Lower lobe of right lung (tissue), 2 donors: ENCODE data around the gene KCNT1. TPM values are rescaled to one million over a fixed set of nuclear protein-coding genes. Genes with fewer than 3 reads are reported as not detected.

Source experiments
- ATAC-seq, 2 donors: fragments of 200-7000 bp; cut with Tn5 transposase; one replicate each; pipeline ENCODE4 v1.9.1; 2020 to 2022; ENCODE audit warnings: mild to moderate bottlenecking in 2 of 2, moderate library complexity in 2 of 2
- DNase-seq: peaks from one replicate; pipeline ENCODE4 v3.0.0-alpha.2; 2020
- H3K27ac ChIP-seq: fragments of 200-600 bp; one replicate; pipeline ENCODE4 v1.8.0; 2022
- H3K27me3 ChIP-seq: fragments of 200-600 bp; one replicate; pipeline ENCODE4 v1.8.0; 2022; ENCODE audit warnings: low read depth
- H3K36me3 ChIP-seq: fragments of 200-600 bp; one replicate; pipeline ENCODE4 v1.8.0; 2022; ENCODE audit warnings: mild to moderate bottlenecking
- H3K4me1 ChIP-seq: fragments of 200-600 bp; one replicate; pipeline ENCODE4 v1.8.0; 2022
- H3K4me3 ChIP-seq: fragments of 200-600 bp; one replicate; pipeline ENCODE4 v1.8.0; 2022; ENCODE audit warnings: mild to moderate bottlenecking
- H3K9me3 ChIP-seq: fragments of 200-600 bp; one replicate; pipeline ENCODE4 v1.8.0; 2022
- intact Hi-C: fragments of 100-400 bp; cut with DNase I; formaldehyde crosslinking; loops from one replicate; pipeline ENCODE4 v1.11.0; 2022
- total RNA-seq: library from RNA; stranded (reverse); fragmentation: NEBNext Ultra II Directional; extraction: Animal tissue kit (Norgen Biotek cat#: 25700); gene quantifications from one replicate; pipeline ENCODE4 v1.2.1, GENCODE V29; 2021
- TF ChIP-seq, protein P1 (sequence below): fragments of 200-600 bp; IDR thresholded peaks from one replicate; pipeline ENCODE4 v1.8.0; 2022; ENCODE audit warnings: antibody characterized with exemption, mild to moderate bottlenecking
- donor health status: DM: no; HTN: yes; CAD: no; lungs with severe emphysema.

KCNT1 gene
- total RNA-seq, 1 donor from 2014 or later = 0.35 TPM

DNA sequence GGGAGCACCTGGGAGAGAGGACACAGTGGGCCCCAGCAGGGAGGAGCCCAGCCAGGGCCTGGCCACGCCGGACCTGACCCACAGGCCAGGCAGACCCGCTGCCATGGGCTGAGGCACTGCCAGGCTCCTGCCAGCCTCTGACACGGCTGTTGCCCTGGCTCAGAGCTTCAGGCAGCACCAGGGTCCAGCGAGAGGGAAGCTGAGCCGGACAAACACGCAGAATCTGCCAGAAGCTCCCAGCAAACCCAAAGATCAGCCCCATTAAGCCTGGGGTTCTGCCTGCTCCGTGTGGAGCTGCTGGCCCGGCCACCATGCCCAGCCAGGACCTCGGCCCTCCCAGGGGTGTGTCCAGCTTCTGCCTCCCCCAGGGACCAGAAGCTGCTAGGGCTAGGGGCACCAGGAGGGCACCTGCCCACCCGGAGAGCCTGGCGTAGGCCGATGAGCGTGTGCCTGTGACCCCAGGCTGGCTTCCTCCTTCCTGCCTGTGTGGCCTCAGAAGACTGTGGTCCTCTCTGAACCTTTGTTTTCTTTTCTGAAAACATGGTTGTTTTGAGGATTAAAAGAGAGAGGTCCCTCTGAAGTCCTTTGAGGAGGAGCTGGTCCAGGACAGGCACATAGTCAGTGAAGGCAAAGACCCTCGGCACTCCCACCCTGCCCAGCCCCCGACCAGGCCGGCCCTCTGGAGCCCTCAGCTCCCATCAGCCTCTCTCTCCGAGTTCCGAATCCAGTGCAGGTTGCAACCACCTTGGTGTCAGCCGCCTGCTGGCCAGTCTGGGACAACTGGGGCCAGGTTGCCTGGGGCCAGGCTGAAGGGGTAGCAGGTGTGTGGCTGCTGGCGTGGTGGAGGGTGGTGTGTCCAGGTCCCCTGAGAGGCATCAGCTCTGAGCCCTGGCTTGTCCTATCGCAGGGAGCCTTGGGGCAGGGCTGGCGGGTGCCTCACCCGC, 39.6 kb downstream of the KCNT1 start:
- DNase-seq = no peak
- ATAC-seq = peak in 1 of 2 donors; percentile 5

DNA sequence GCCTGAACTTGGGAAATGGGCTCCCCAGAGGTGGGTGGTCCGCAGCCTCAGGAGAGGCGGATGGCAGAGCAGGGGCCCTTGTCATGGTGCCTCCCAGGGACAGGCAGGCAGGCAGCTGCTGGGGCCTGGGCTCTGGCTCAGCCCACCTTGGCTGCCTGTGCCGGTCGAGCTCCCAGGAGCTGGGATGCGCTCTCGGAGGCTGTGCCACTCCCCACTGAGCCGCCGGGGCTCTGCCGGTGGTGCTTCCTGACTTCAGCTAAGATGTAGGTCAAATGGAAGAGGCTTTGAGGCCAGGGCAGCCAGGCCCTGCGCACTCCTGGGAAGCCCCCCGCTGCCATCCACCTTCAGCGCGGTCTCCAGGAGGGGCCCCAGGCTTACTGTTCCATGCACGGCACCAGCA, 41.0 kb downstream of the KCNT1 start:
- ATAC-seq = no peak
- Histone ChIP-seq H3K36me3 (no peaks in the 10 kb centered on the region), H3K4me3 (no peak overlapping the region), H3K4me1 (no peaks in the 10 kb centered on the region), H3K27me3 (peaks cover 43% of the 10 kb centered on the region), H3K27ac (no peak overlapping the region), H3K9me3 (no peaks in the 10 kb centered on the region)
- intact Hi-C loops = no loop called here
- TF ChIP-seq, protein P1, sequence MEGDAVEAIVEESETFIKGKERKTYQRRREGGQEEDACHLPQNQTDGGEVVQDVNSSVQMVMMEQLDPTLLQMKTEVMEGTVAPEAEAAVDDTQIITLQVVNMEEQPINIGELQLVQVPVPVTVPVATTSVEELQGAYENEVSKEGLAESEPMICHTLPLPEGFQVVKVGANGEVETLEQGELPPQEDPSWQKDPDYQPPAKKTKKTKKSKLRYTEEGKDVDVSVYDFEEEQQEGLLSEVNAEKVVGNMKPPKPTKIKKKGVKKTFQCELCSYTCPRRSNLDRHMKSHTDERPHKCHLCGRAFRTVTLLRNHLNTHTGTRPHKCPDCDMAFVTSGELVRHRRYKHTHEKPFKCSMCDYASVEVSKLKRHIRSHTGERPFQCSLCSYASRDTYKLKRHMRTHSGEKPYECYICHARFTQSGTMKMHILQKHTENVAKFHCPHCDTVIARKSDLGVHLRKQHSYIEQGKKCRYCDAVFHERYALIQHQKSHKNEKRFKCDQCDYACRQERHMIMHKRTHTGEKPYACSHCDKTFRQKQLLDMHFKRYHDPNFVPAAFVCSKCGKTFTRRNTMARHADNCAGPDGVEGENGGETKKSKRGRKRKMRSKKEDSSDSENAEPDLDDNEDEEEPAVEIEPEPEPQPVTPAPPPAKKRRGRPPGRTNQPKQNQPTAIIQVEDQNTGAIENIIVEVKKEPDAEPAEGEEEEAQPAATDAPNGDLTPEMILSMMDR = no peak
- DNase-seq = no peak

More for the DNA sequence above, 39.6 kb downstream of the KCNT1 start:
- intact Hi-C loops = no loop called here
- no peak overlapping the region for H3K27ac ChIP-seq
- no peak overlapping the region for H3K4me3 ChIP-seq
- no peaks in the 10 kb centered on the region for H3K9me3 ChIP-seq
- TF ChIP-seq, protein P1 = no peak
- peaks cover 47% of the 10 kb centered on the region for H3K27me3 ChIP-seq
- no peaks in the 10 kb centered on the region for H3K4me1 ChIP-seq
- H3K36me3 ChIP-seq = no peaks in the 10 kb centered on the region

DNA sequence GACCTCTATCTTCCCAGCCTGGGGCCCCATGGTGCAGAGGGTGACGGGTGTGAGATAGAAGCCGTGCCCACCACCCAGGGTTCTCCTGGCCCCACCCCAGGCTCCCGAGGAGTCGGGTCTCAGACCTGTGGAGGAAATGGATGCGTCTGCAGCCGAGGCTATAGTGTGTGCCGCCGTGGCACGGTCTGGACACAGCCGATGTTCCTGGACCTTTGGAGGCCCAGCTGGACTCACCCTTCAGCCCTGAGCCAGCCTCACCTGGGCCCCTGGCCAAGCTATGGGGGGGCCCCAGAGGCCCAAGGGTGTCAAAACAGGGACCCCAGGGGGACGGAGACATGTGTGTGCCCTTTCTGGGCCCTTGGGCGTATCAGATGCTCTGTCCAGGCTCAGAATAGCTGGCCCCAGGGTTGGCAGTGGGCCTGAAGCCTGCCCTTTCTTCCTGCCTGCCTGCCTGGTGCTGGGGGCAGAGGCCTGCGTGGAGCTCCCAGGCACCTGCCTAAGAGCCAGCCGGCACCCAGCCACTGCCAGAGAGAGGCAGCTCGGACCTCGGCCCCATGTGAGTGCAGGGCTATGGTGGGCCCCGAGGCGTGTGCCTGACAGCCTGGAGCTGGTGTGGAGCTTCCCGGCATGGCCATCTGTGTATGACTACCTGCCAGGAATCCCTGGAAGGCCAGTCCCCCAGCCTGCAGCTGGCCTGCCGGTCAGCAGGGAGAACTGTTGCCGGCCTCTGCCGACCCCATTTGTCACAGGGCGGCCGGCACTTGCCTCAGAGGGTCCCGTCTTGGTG, 41.8 kb downstream of the KCNT1 start:
- Histone ChIP-seq H3K27ac (no peak overlapping the region), H3K36me3 (no peaks in the 10 kb centered on the region), H3K27me3 (peaks cover 35% of the 10 kb centered on the region), H3K9me3 (no peaks in the 10 kb centered on the region), H3K4me3 (no peak overlapping the region), H3K4me1 (no peaks in the 10 kb centered on the region)
- intact Hi-C loops = no loop called here
- DNase-seq (no peak), ATAC-seq (no peak)
- TF ChIP-seq, protein P1 = no peak

DNA sequence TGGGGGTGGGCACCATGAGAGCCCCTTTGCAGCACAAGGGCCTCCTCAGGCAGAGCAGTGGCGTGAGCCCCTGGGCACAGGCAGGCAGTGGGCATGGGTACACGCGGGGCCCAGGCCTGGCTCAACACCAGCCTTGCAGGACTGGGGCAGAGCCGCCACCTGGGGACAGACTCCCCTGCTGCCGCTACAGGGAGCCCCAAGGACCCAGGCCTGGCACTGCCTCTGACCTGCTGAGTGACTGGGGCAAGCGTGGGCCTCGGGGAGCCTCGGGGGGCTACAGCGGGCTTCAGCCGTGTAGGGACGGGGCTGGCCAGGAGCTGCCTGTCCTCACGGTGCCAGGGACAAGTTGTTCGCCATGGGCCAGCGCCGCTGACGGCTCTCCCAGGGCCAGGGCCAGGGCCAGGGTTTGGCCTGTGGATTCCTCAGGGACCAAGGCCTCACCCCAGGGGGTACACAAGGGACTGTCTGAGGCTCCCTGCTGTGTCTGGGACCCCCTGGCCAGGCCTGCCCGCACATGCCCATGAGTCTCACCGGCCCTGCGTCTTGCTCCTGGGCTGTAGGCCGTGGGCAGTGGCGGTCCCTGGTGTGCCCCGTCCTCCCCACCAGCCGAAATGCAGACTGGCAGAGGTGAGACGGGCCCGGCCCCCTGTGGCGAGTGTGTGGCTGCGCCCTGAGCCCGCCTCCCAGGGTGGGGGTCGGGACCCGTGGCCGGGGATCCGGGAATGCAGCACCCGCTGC, 42.5 kb downstream of the KCNT1 start:
- DNase-seq (no peak), ATAC-seq (no peak)
- Histone ChIP-seq H3K4me1 (no peaks in the 10 kb centered on the region), H3K27ac (no peak overlapping the region), H3K36me3 (no peaks in the 10 kb centered on the region), H3K4me3 (no peak overlapping the region), H3K9me3 (no peaks in the 10 kb centered on the region), H3K27me3 (peaks cover 28% of the 10 kb centered on the region)
- intact Hi-C loops = no loop called here
- TF ChIP-seq, protein P1 = no peak

DNA sequence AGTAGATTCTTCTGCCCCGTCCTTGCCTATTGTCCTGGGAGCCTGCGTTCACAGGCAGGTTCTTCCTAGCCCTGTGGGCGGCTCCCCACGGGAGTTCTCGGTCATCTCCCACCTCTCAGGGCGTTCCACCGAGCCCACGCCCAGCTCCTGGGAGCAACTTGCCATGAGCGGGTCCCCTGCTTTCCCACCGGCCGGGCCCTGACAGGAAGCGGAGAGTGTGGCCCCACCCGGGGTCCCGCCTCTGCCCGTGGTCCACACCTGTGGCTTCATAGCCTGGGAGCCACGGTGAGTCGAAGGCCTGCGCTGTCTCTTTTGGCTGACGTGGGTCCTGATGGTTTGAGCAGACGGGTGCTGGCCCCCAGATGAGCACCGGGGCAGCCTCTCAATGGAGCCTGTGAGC, 43.2 kb downstream of the KCNT1 start:
- ATAC-seq (no peak), DNase-seq (no peak)
- TF ChIP-seq, protein P1 = no peak
- intact Hi-C loops = no loop called here
- no peak overlapping the region for H3K27ac ChIP-seq
- H3K36me3 ChIP-seq = no peaks in the 10 kb centered on the region
- H3K4me1 ChIP-seq = no peaks in the 10 kb centered on the region
- H3K4me3 ChIP-seq = no peak overlapping the region
- H3K27me3 ChIP-seq = peaks cover 24% of the 10 kb centered on the region
- no peaks in the 10 kb centered on the region for H3K9me3 ChIP-seq
